GM20000 (cell line): ENCODE data around the gene PCDHB6.
"Not testable (repeated sequence)": the region's sequence is repeated elsewhere in the genome, so short reads cannot be mapped to it uniquely, and the experiment has no call there.

Experiments used
- DNase-seq: peaks from one replicate; pipeline ENCODE4 v3.0.0; 2012; ENCODE audit warnings: low spot score
- CTCF ChIP-seq: IDR thresholded peaks from 2 replicates; pipeline ENCODE4 v1.5.1; 2012; ENCODE audit warnings: mild to moderate bottlenecking, control low read depth; ENCODE audit errors: extremely low read depth, missing control alignments

The PCDHB6 gene

GRCh38 chr5:141155540-141156374 lies 5.9 kb downstream of the PCDHB6 start:
- no peak for DNase-seq
- TF ChIP-seq CTCF, result no peak

- not testable (repeated sequence) for DNase-seq
Measured at GRCh38 chr5:141157356-141157755, 7.5 kb downstream of the PCDHB6 start.

- not testable (repeated sequence) for DNase-seq
Measured at GRCh38 chr5:141157901-141158300, 8.0 kb downstream of the PCDHB6 start.

- TF ChIP-seq CTCF, result no peak
- no peak for DNase-seq
Measured at GRCh38 chr5:141172381-141173204, 22.7 kb downstream of the PCDHB6 start, which contains the start of gene PCDHB7. Gene PCDHB7 (plus strand): TSS chr5:141172644. CDS start chr5:141172836, 192 bp downstream.

- DNase-seq, result not testable (repeated sequence)
Measured at GRCh38 chr5:141174291-141175104, 24.6 kb downstream of the PCDHB6 start.

- no peak for TF ChIP-seq CTCF
- DNase-seq, result no peak
Measured at GRCh38 chr5:141175933-141176332, 26.1 kb downstream of the PCDHB6 start.

- not testable (repeated sequence) for DNase-seq
Measured at GRCh38 chr5:141177577-141178191, 27.8 kb downstream of the PCDHB6 start, which contains the start of gene PCDHB8. Gene PCDHB8 (plus strand): TSS chr5:141177790. CDS start chr5:141178035, 245 bp downstream.

- not testable (repeated sequence) for DNase-seq
Measured at GRCh38 chr5:141179371-141179770, 29.5 kb downstream of the PCDHB6 start.

GRCh38 chr5:141179876-141180275 lies 30.0 kb downstream of the PCDHB6 start:
- DNase-seq, result not testable (repeated sequence)

- no peak for DNase-seq
- TF ChIP-seq CTCF, result no peak
Measured at GRCh38 chr5:141180313-141180712, 30.5 kb downstream of the PCDHB6 start.
